ENCODE data around the gene FAM78B. TPM values are rescaled to one million over a fixed set of nuclear protein-coding genes. Genes with fewer than 3 reads are reported as not detected.

FAM78B gene
- total RNA-seq (under 1 TPM in 4 of 5 donors, not detected in 1; 0.09 to 0.56 (median 0.36) TPM), total RNA-seq (0 to 0.68 (median 0.22) reads per million in 29 experiments)
- 0.26 TPM for total RNA-seq (2013)

GRCh38 chr1:166166698-166167571, at the start of gene FAM78B:
TSS of gene FAM78B (minus strand) at chr1:166167001. CDS start at chr1:166166248, 753 bp downstream.
- Histone ChIP-seq H3K4me3 (ENCODE audit: control insufficient read depth in 1 of 2, extremely low read depth in 1 of 2, low read length in 1 of 2) (peak within 1 kb of the TSS; percentile 7 to 24), H3K4me1 (ENCODE audit: control insufficient read depth in 1 of 2, extremely low read depth in 1 of 2, insufficient read depth in 2 of 2, low read length in 2 of 2) (peaks cover 0 to 14% of the 10 kb centered on the region in 2 experiments), H3K27ac (ENCODE audit: low read length) (no peak within 1 kb of the TSS), H3K27me3 (replicated peaks in 1 of 2; ENCODE audit: control insufficient read depth in 2 of 2, extremely low read depth in 1 of 2, insufficient read depth in 2 of 2, low read length in 1 of 2) (peaks cover 9 to 17% of the 10 kb centered on the region in 2 experiments), H3K36me3 (ENCODE audit: control insufficient read depth in 2 of 2, extremely low read depth in 1 of 2, insufficient read depth in 1 of 2, low read length in 1 of 2) (no peaks in the 10 kb centered on the region), H3K9me3 (no peaks in the 10 kb centered on the region)
- ATAC-seq (replicated peaks in 1 of 4): peak; percentile 61 to 76 (median 72)
- peaks cover 39 to 56% of the 10 kb centered on the region in 2 donors for H3K27me3 Mint-ChIP-seq
- H3K4me1 Mint-ChIP-seq: peaks cover 10 to 20% (median 20%) of the 10 kb centered on the region in 3 donors
- peak within 1 kb of the TSS; percentile 67 to 71 (median 70) for H3K4me3 Mint-ChIP-seq
- DNase-seq: peak in 30 of 35 experiments; percentile 3 to 49 (median 22)
- POLR2A ChIA-PET: no interaction called here
- H3K27ac Mint-ChIP-seq: no peak within 1 kb of the TSS
- 4% methylated on average over 49 of the region's 64 CpGs for WGBS (ENCODE audit: insufficient coverage)
- H3K36me3 Mint-ChIP-seq: no peaks in the 10 kb centered on the region
- CTCF ChIA-PET: no interaction called here
- no peaks in the 10 kb centered on the region for H3K9me3 Mint-ChIP-seq

- Histone ChIP-seq H3K27me3 (replicated peaks in 1 of 2; ENCODE audit: control insufficient read depth in 2 of 2, extremely low read depth in 1 of 2, insufficient read depth in 2 of 2, low read length in 1 of 2) (no peaks in the 10 kb centered on the region), H3K4me1 (ENCODE audit: control insufficient read depth in 1 of 2, extremely low read depth in 1 of 2, insufficient read depth in 2 of 2, low read length in 2 of 2) (no peaks in the 10 kb centered on the region), H3K4me3 (ENCODE audit: control insufficient read depth in 1 of 2, extremely low read depth in 1 of 2, low read length in 1 of 2) (no peak overlapping the region), H3K9me3 (no peaks in the 10 kb centered on the region), H3K36me3 (ENCODE audit: control insufficient read depth in 2 of 2, extremely low read depth in 1 of 2, insufficient read depth in 1 of 2, low read length in 1 of 2) (no peaks in the 10 kb centered on the region), H3K27ac (ENCODE audit: low read length) (no peak overlapping the region)
- ChIA-PET POLR2A (no interaction called here), CTCF (no interaction called here)
- WGBS (ENCODE audit: insufficient coverage): 83% methylated on average over 2 of the region's 2 CpGs
- H3K4me1 Mint-ChIP-seq: no peaks in the 10 kb centered on the region
- DNase-seq (no peak), ATAC-seq (replicated peaks in 1 of 4) (no peak)
- peaks cover 0 to 6% (median 0%) of the 10 kb centered on the region in 3 donors for H3K9me3 Mint-ChIP-seq
- no peak overlapping the region for H3K27ac Mint-ChIP-seq
- peaks cover 0 to 2% of the 10 kb centered on the region in 2 donors for H3K27me3 Mint-ChIP-seq
- no peaks in the 10 kb centered on the region for H3K36me3 Mint-ChIP-seq
- H3K4me3 Mint-ChIP-seq: no peak overlapping the region
Observed at GRCh38 chr1:166202546-166202945, 35.7 kb upstream of the FAM78B start.

- peaks cover 0 to 10% (median 0%) of the 10 kb centered on the region in 3 donors for H3K9me3 Mint-ChIP-seq
- 45% methylated on average over 1 of the region's 2 CpGs for WGBS (ENCODE audit: insufficient coverage)
Observed at GRCh38 chr1:166200743-166201142, 33.9 kb upstream of the FAM78B start.

GRCh38 chr1:166197597-166197996, 30.8 kb upstream of the FAM78B start:
- Mint-ChIP-seq H3K36me3 (no peaks in the 10 kb centered on the region), H3K4me1 (no peaks in the 10 kb centered on the region), H3K27me3 (peaks cover 0 to 12% of the 10 kb centered on the region in 2 donors), H3K9me3 (peaks cover 0 to 7% (median 0%) of the 10 kb centered on the region in 3 donors), H3K4me3 (no peak overlapping the region), H3K27ac (no peak overlapping the region)
- CTCF ChIA-PET: no interaction called here
- Histone ChIP-seq H3K4me1 (ENCODE audit: control insufficient read depth in 1 of 2, extremely low read depth in 1 of 2, insufficient read depth in 2 of 2, low read length in 2 of 2) (no peaks in the 10 kb centered on the region), H3K36me3 (ENCODE audit: control insufficient read depth in 2 of 2, extremely low read depth in 1 of 2, insufficient read depth in 1 of 2, low read length in 1 of 2) (no peaks in the 10 kb centered on the region), H3K9me3 (no peaks in the 10 kb centered on the region), H3K27ac (ENCODE audit: low read length) (no peak overlapping the region), H3K4me3 (ENCODE audit: control insufficient read depth in 1 of 2, extremely low read depth in 1 of 2, low read length in 1 of 2) (no peak overlapping the region), H3K27me3 (replicated peaks in 1 of 2; ENCODE audit: control insufficient read depth in 2 of 2, extremely low read depth in 1 of 2, insufficient read depth in 2 of 2, low read length in 1 of 2) (no peaks in the 10 kb centered on the region)
- POLR2A ChIA-PET: interaction anchor here in 1 of 2 donors (0.6 kb wide), 1 partner anchor 198 kb away, joined by 3 read pairs; no protein-coding TSS in a partner anchor
- DNase-seq: no peak
- ATAC-seq (replicated peaks in 1 of 4): no peak
- no CpG with 5 or more reads among the region's 1 CpG for WGBS (ENCODE audit: insufficient coverage)

More at GRCh38 chr1:166200743-166201142, 33.9 kb upstream of the FAM78B start:
- no peak overlapping the region for H3K4me3 ChIP-seq (ENCODE audit: control insufficient read depth in 1 of 2, extremely low read depth in 1 of 2, low read length in 1 of 2)
- POLR2A ChIA-PET: no interaction called here
- H3K27me3 Mint-ChIP-seq: peaks cover 0 to 10% of the 10 kb centered on the region in 2 donors
- no peaks in the 10 kb centered on the region for H3K9me3 ChIP-seq
- CTCF ChIA-PET: interaction anchor here in 1 of 2 donors (0.7 kb wide), 1 partner anchor 273 kb away, joined by 3 read pairs; no protein-coding TSS in a partner anchor
- H3K4me1 Mint-ChIP-seq: no peaks in the 10 kb centered on the region
- H3K27me3 ChIP-seq (replicated peaks in 1 of 2; ENCODE audit: control insufficient read depth in 2 of 2, extremely low read depth in 1 of 2, insufficient read depth in 2 of 2, low read length in 1 of 2): no peaks in the 10 kb centered on the region
- H3K27ac ChIP-seq (ENCODE audit: low read length): no peak overlapping the region
- DNase-seq (no peak), ATAC-seq (replicated peaks in 1 of 4) (no peak)
- no peak overlapping the region for H3K4me3 Mint-ChIP-seq
- no peaks in the 10 kb centered on the region for H3K4me1 ChIP-seq (ENCODE audit: control insufficient read depth in 1 of 2, extremely low read depth in 1 of 2, insufficient read depth in 2 of 2, low read length in 2 of 2)
- H3K36me3 Mint-ChIP-seq: no peaks in the 10 kb centered on the region
- H3K36me3 ChIP-seq (ENCODE audit: control insufficient read depth in 2 of 2, extremely low read depth in 1 of 2, insufficient read depth in 1 of 2, low read length in 1 of 2): no peaks in the 10 kb centered on the region
- H3K27ac Mint-ChIP-seq: no peak overlapping the region

GRCh38 chr1:166197141-166197540, 30.3 kb upstream of the FAM78B start:
- H3K4me1 ChIP-seq (ENCODE audit: control insufficient read depth in 1 of 2, extremely low read depth in 1 of 2, insufficient read depth in 2 of 2, low read length in 2 of 2): no peaks in the 10 kb centered on the region
- DNase-seq: no peak
- peaks cover 0 to 7% (median 0%) of the 10 kb centered on the region in 3 donors for H3K9me3 Mint-ChIP-seq
- WGBS (ENCODE audit: insufficient coverage): no CpG with 5 or more reads among the region's 1 CpG
- peaks cover 0 to 14% of the 10 kb centered on the region in 2 donors for H3K27me3 Mint-ChIP-seq
- H3K9me3 ChIP-seq: no peaks in the 10 kb centered on the region
- ChIA-PET POLR2A (no interaction called here), CTCF (no interaction called here)
- no peaks in the 10 kb centered on the region for H3K4me1 Mint-ChIP-seq
- ATAC-seq (replicated peaks in 1 of 4): no peak
- H3K27ac ChIP-seq (ENCODE audit: low read length): no peak overlapping the region
- no peak overlapping the region for H3K4me3 Mint-ChIP-seq
- no peaks in the 10 kb centered on the region for H3K27me3 ChIP-seq (replicated peaks in 1 of 2; ENCODE audit: control insufficient read depth in 2 of 2, extremely low read depth in 1 of 2, insufficient read depth in 2 of 2, low read length in 1 of 2)
- no peak overlapping the region for H3K4me3 ChIP-seq (ENCODE audit: control insufficient read depth in 1 of 2, extremely low read depth in 1 of 2, low read length in 1 of 2)
- H3K36me3 ChIP-seq (ENCODE audit: control insufficient read depth in 2 of 2, extremely low read depth in 1 of 2, insufficient read depth in 1 of 2, low read length in 1 of 2): no peaks in the 10 kb centered on the region
- no peaks in the 10 kb centered on the region for H3K36me3 Mint-ChIP-seq
- H3K27ac Mint-ChIP-seq: no peak overlapping the region

GRCh38 chr1:166193057-166193698, 26.4 kb upstream of the FAM78B start:
- WGBS (ENCODE audit: insufficient coverage): 69% methylated on average over 3 of the region's 5 CpGs
- ChIA-PET POLR2A (no interaction called here), CTCF (no interaction called here)
- Mint-ChIP-seq H3K36me3 (no peaks in the 10 kb centered on the region), H3K27me3 (peaks cover 0 to 22% of the 10 kb centered on the region in 2 donors), H3K27ac (no peak overlapping the region), H3K4me3 (no peak overlapping the region), H3K4me1 (no peaks in the 10 kb centered on the region), H3K9me3 (peaks cover 0 to 7% (median 0%) of the 10 kb centered on the region in 3 donors)
- ATAC-seq (replicated peaks in 1 of 4): no peak
- no peak overlapping the region for H3K4me3 ChIP-seq (ENCODE audit: control insufficient read depth in 1 of 2, extremely low read depth in 1 of 2, low read length in 1 of 2)
- DNase-seq: no peak
- H3K27me3 ChIP-seq (replicated peaks in 1 of 2; ENCODE audit: control insufficient read depth in 2 of 2, extremely low read depth in 1 of 2, insufficient read depth in 2 of 2, low read length in 1 of 2): no peaks in the 10 kb centered on the region
- H3K36me3 ChIP-seq (ENCODE audit: control insufficient read depth in 2 of 2, extremely low read depth in 1 of 2, insufficient read depth in 1 of 2, low read length in 1 of 2): no peaks in the 10 kb centered on the region
- H3K4me1 ChIP-seq (ENCODE audit: control insufficient read depth in 1 of 2, extremely low read depth in 1 of 2, insufficient read depth in 2 of 2, low read length in 2 of 2): no peaks in the 10 kb centered on the region
- H3K27ac ChIP-seq (ENCODE audit: low read length): no peak overlapping the region
- H3K9me3 ChIP-seq: no peaks in the 10 kb centered on the region
